ENCODE measurements around the gene PGAP6. TPM values are rescaled to one million over a fixed set of nuclear protein-coding genes. Genes with fewer than 3 reads are reported as not detected.
"Not testable (repeated sequence)": the region's sequence is repeated elsewhere in the genome, so short reads cannot be mapped to it uniquely, and the experiment has no call there.

The PGAP6 gene
- total and polyA plus RNA-seq, 9 donors, result 16.3 to 38.2 (median 29.0) TPM

DNA sequence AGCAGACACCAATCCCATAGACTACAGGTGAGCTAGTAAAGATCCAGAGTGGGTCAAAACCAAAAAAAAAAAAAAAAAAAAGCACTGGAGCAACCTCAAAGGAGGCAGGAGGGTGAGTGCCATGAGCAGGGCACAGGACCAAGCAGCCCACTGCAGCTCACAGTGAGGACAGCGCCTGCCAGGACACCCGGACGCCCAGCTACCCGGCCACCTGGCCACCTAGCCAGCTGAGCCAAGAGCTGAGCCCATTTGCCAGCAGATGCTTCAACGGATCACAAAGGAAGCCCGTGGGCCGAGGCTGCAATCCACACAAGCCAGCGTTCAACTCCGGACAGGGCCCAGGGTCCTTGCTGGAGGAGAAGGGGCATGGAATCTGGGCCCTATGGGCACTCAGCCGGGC lies 44.3 kb downstream of the PGAP6 start:
- no peaks in the 10 kb centered on the region for H3K27me3 ChIP-seq (ENCODE audit: control insufficient read depth, insufficient read depth, low read length)
- WGBS (ENCODE audit: insufficient coverage), result 69% methylated on average over 10 of the region's 10 CpGs
- no peak overlapping the region for H3K4me3 ChIP-seq (ENCODE audit: low read length)
- no peak for DNase-seq
- H3K9me3 ChIP-seq (replicated peaks; ENCODE audit: control insufficient read depth, low read depth, low read length), result no peaks in the 10 kb centered on the region
- peaks cover 16% of the 10 kb centered on the region for H3K4me1 ChIP-seq (ENCODE audit: control insufficient read depth, insufficient read depth, low read length)
- no peaks in the 10 kb centered on the region for H3K36me3 ChIP-seq (ENCODE audit: control insufficient read depth, insufficient read depth, low read length)
- H3K27ac ChIP-seq (ENCODE audit: low read length), result no peak overlapping the region

DNA sequence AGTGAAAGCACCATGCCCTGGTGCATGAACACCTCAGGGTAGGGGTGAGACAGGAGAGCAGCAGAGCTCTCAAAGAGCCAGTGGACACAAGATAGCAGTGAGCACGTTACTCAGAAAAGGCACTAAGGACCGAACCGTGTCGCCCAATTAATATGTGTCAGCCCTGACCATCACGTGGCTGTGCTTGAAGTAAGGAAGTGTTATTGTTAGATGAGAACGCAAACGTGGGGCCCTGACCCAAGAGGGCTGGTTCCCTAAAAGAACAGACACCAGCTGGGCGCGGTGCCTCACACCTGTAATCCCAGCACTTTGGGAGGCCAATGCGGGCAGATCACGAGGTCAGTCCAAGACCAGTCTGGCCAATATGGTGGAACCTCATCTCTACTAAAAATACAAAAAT lies 45.5 kb downstream of the PGAP6 start:
- WGBS (ENCODE audit: insufficient coverage), result 91% methylated on average over 7 of the region's 11 CpGs
- H3K36me3 ChIP-seq (ENCODE audit: control insufficient read depth, insufficient read depth, low read length), result no peaks in the 10 kb centered on the region
- H3K4me3 ChIP-seq (ENCODE audit: low read length), result no peak overlapping the region
- H3K27ac ChIP-seq (ENCODE audit: low read length), result no peak overlapping the region
- DNase-seq, result no peak
- H3K27me3 ChIP-seq (ENCODE audit: control insufficient read depth, insufficient read depth, low read length), result no peaks in the 10 kb centered on the region
- H3K4me1 ChIP-seq (ENCODE audit: control insufficient read depth, insufficient read depth, low read length), result peaks cover 20% of the 10 kb centered on the region
- no peaks in the 10 kb centered on the region for H3K9me3 ChIP-seq (replicated peaks; ENCODE audit: control insufficient read depth, low read depth, low read length)

DNA sequence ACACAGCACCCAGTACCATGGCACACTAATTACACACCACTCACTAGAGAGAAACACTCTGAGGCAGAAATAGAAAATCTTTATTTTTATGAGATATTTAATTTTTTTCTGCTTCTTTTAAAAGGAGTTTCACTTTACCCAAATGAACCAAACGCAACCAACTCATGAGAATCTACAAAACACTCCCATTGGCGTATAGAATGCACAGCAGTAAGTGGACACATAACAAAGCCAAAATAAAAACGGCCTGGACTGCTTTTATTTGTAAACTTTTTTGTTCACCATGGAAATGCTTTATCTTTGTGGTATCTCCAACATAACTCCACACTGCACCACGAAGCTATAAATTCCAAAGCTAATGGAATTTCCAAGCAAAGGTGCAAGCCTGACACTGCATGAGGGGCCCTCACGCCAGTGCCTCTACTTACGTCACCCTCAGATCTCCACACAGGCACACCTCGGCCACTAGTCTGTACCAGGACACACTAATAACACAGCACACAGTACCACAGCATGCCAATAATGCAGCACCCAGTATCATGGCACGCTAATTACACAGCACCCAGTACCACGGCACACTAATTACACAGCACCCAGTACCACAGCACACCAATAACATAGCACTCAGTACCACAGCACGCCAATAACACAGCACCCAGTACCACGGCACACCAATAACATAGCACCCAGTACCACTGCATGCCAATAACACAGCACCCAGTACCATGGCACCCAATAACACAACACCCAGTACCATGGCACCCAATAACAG lies 46.7 kb downstream of the PGAP6 start:
- not testable (repeated sequence) for H3K27me3 ChIP-seq (ENCODE audit: control insufficient read depth, insufficient read depth, low read length); H3K27ac ChIP-seq (ENCODE audit: low read length); H3K9me3 ChIP-seq (replicated peaks; ENCODE audit: control insufficient read depth, low read depth, low read length); H3K36me3 ChIP-seq (ENCODE audit: control insufficient read depth, insufficient read depth, low read length); H3K4me3 ChIP-seq (ENCODE audit: low read length); DNase-seq
- 98% methylated on average over 4 of the region's 11 CpGs for WGBS (ENCODE audit: insufficient coverage)
- peaks cover 23% of the 10 kb centered on the region for H3K4me1 ChIP-seq (ENCODE audit: control insufficient read depth, insufficient read depth, low read length)

DNA sequence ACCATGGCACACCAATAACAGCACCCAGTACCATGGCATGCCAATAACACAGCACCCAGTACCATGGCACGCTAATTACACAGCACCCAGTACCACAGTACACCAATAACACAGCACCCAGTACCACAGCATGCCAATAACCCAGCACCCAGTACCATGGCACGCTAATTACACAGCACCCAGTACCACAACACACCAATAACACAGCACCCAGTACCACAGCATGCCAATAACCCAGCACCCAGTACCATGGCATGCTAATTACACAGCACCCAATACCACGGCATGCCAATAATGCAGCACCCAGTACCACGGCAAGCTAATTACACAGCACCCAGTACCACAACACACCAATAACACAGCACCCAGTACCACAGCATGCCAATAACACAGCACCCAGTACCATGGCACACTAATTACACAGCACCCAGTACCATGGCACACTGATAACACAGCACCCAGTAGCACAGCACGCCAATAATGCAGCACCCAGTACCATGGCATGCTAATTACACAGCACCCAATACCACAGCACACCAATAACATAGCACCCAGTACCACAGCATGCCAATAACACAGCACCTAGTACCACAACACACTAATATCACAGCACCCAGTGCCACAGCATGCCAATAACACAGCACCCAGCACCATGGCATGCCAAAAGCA lies 47.5 kb downstream of the PGAP6 start:
- H3K4me1 ChIP-seq (ENCODE audit: control insufficient read depth, insufficient read depth, low read length), result peaks cover 23% of the 10 kb centered on the region
- not testable (repeated sequence) for DNase-seq; H3K27me3 ChIP-seq (ENCODE audit: control insufficient read depth, insufficient read depth, low read length); H3K4me3 ChIP-seq (ENCODE audit: low read length); H3K27ac ChIP-seq (ENCODE audit: low read length); H3K9me3 ChIP-seq (replicated peaks; ENCODE audit: control insufficient read depth, low read depth, low read length); H3K36me3 ChIP-seq (ENCODE audit: control insufficient read depth, insufficient read depth, low read length)
- WGBS (ENCODE audit: insufficient coverage), result 98% methylated on average over 5 of the region's 5 CpGs

DNA sequence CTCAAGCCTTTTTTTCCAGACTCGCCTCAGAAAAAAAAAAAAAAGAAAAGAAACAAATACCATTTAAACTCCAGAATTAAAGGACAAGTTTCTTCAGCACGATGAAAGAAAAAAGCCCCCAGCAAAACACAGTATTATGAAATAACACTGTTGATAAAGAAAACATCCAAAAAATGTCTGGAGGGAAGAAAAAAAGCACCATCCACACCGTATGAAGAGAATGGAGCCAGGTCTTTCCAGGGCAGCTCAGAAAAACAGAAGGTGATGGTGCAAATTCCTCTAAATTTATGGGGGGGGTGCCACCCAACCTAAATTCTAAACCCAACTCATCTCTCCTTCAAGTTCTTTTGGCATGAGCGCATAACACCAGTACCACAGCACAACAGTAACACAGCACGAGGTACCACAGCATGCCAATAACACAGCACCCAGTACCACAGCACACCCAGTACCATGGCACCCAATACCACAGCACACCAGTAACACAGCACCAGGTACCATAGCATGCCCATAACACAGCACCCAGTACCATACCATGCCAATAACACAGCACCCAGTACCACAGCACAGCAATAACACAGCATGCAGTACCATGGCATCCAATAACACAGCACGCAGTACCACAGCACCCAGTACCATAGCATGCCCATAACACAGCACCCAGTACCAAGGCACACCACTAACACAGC lies 48.2 kb downstream of the PGAP6 start:
- no peaks in the 10 kb centered on the region for H3K36me3 ChIP-seq (ENCODE audit: control insufficient read depth, insufficient read depth, low read length)
- no peaks in the 10 kb centered on the region for H3K27me3 ChIP-seq (ENCODE audit: control insufficient read depth, insufficient read depth, low read length)
- no peak overlapping the region for H3K27ac ChIP-seq (ENCODE audit: low read length)
- H3K4me3 ChIP-seq (ENCODE audit: low read length), result no peak overlapping the region
- H3K4me1 ChIP-seq (ENCODE audit: control insufficient read depth, insufficient read depth, low read length), result peaks cover 23% of the 10 kb centered on the region
- no peaks in the 10 kb centered on the region for H3K9me3 ChIP-seq (replicated peaks; ENCODE audit: control insufficient read depth, low read depth, low read length)
- WGBS (ENCODE audit: insufficient coverage), result 96% methylated on average over 3 of the region's 6 CpGs
- no peak for DNase-seq

DNA sequence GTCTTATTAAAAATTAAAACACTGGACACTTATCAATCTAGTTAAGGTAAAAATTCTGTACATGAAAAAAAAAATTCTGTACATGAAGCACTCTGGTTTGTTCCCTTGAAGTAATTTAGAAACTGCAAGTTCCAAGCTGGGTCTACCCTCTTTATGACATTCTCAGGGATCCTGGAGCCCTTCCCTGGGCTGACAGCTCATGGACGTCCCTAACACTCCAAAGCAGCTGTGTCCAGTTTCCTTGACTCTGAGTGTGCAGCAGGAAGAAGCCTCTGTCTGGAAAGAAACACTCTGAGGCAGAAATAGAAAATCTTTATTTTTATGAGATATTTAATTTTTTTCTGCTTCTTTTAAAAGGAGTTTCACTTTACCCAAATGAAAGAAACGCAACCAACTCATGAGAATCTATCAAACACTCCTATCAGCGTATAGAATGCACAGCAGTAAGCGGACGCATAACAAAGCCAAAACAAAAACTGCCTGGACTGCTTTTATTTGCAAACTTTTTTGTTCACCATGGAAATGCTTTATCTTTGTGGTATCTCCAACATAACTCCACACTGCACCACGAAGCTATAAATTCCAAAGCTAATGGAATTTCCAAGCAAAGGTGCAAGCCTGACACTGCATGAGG lies 50.5 kb downstream of the PGAP6 start:
- H3K27me3 ChIP-seq (ENCODE audit: control insufficient read depth, insufficient read depth, low read length); H3K36me3 ChIP-seq (ENCODE audit: control insufficient read depth, insufficient read depth, low read length); H3K27ac ChIP-seq (ENCODE audit: low read length); H3K9me3 ChIP-seq (replicated peaks; ENCODE audit: control insufficient read depth, low read depth, low read length); H3K4me3 ChIP-seq (ENCODE audit: low read length): not testable (repeated sequence)
- 33% methylated on average over 1 of the region's 6 CpGs for WGBS (ENCODE audit: insufficient coverage)
- H3K4me1 ChIP-seq (ENCODE audit: control insufficient read depth, insufficient read depth, low read length), result peaks cover 20% of the 10 kb centered on the region
- peak; percentile 85 for DNase-seq

DNA sequence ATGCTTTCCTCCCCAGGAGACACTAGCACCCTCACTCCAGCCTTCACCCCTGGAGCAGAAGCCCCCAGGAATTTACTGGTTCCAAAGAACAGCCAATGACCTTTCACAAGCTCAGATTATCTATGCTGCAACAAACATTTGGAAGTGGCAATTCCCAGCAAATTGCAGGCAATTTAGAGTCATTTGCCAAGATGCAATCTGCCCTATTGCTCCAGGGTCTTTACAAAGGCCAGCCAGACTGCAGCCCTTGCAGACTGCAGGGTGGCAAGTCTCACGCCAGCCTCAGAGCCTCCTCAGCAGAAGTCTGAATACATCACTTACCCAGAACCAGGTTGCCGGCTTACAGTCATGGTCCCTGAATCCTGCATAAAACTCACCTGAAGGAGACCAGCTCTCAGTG lies 51.0 kb downstream of the PGAP6 start:
- Histone ChIP-seq H3K4me3 (ENCODE audit: low read length) (no peak overlapping the region), H3K4me1 (ENCODE audit: control insufficient read depth, insufficient read depth, low read length) (peaks cover 17% of the 10 kb centered on the region), H3K9me3 (replicated peaks; ENCODE audit: control insufficient read depth, low read depth, low read length) (no peaks in the 10 kb centered on the region), H3K36me3 (ENCODE audit: control insufficient read depth, insufficient read depth, low read length) (no peaks in the 10 kb centered on the region), H3K27ac (ENCODE audit: low read length) (no peak overlapping the region), H3K27me3 (ENCODE audit: control insufficient read depth, insufficient read depth, low read length) (no peaks in the 10 kb centered on the region)
- WGBS (ENCODE audit: insufficient coverage), result 70% methylated on average over 1 of the region's 2 CpGs
- DNase-seq, result no peak

DNA sequence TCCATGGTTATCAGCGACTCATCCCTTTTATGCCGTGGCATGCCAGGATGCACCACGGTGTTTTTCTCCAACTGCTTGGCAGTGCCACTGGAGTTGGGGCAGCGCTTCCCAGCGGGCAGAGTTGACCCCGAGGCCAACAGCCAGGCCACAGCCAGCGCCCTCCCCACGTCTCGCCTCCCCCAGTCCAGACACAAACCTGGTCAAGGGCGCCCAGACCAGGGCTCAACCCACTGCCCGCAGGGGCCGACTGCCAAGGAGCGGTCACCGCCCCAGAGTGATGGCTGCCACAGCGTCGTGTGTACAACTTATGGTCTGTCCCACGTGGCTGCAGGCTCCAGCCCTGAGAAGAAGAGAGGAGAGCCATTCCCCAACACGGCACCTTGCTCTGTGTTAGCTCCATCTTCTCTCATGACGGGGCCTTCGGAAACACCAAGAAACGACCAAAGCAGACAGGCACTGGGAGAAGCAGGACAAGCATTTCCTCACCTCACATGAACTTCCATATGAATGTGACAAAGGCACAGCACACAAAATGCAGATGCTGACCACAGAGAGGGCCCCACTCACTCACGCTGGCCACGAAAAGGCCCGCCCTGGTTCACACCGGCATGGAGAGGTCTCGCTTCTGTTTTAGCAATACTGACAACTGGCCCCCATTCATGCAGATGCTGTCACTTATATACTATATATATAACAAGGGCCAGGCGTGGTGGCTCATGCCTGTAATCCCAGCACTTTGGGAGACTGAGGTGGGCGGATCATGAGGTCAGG lies 56.2 kb downstream of the PGAP6 start:
- no peaks in the 10 kb centered on the region for H3K9me3 ChIP-seq (replicated peaks; ENCODE audit: control insufficient read depth, low read depth, low read length)
- H3K4me1 ChIP-seq (ENCODE audit: control insufficient read depth, insufficient read depth, low read length), result peaks cover 10% of the 10 kb centered on the region
- DNase-seq, result no peak
- H3K27ac ChIP-seq (ENCODE audit: low read length), result no peak overlapping the region
- H3K36me3 ChIP-seq (ENCODE audit: control insufficient read depth, insufficient read depth, low read length), result peaks cover 5% of the 10 kb centered on the region
- WGBS (ENCODE audit: insufficient coverage), result 83% methylated on average over 17 of the region's 28 CpGs
- no peak overlapping the region for H3K4me3 ChIP-seq (ENCODE audit: low read length)
- H3K27me3 ChIP-seq (ENCODE audit: control insufficient read depth, insufficient read depth, low read length), result no peaks in the 10 kb centered on the region

DNA sequence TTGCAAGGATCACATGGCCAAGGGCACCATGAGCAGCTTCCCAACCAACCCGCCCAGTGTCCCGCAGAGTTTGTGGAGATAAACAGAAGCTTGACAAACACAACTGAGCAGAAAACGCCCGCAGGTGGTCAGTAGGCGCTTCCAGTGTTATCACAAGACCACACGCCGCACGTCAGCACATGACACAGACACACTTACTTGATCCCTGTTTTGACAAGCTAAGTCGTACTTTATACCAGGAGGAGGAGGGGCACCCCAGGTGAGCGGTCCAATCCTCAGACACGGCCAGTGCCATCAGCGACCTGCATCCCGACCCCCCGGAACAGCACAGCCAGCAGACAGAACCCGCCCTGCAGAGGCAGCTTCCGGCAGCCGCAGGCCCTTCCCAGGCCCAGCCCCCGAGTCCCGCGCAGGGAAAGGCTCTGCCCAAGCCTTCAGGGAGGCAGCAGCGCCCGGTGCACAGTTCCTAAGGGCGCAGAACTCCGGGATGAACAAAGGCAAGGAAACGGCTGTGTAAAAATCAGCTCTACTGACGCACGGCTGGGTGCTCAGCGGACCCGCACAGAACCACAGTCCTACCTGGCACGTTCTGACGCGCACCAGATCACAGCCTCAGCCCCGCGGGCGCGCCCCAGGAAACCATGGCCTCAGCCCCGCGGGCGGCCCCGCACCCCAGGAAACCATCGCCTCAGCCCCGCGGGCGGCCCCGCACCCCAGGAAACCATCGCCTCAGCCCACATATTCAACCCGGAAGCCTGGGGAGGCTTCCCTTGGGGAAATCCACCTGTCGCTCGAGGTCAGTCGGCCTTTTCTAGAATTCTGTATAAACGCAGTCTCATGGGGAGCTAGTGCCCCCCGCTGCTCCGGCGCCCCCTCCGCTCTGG lies 57.1 kb downstream of the PGAP6 start:
- no peak overlapping the region for H3K27ac ChIP-seq (ENCODE audit: low read length)
- H3K9me3 ChIP-seq (replicated peaks; ENCODE audit: control insufficient read depth, low read depth, low read length), result no peaks in the 10 kb centered on the region
- H3K36me3 ChIP-seq (ENCODE audit: control insufficient read depth, insufficient read depth, low read length), result peaks cover 6% of the 10 kb centered on the region
- peaks cover 10% of the 10 kb centered on the region for H3K4me1 ChIP-seq (ENCODE audit: control insufficient read depth, insufficient read depth, low read length)
- WGBS (ENCODE audit: insufficient coverage), result 54% methylated on average over 55 of the region's 55 CpGs
- DNase-seq, result no peak
- H3K4me3 ChIP-seq (ENCODE audit: low read length), result no peak overlapping the region
- no peaks in the 10 kb centered on the region for H3K27me3 ChIP-seq (ENCODE audit: control insufficient read depth, insufficient read depth, low read length)
